ENCODE measurements around the gene TMEM229B.

DNA sequence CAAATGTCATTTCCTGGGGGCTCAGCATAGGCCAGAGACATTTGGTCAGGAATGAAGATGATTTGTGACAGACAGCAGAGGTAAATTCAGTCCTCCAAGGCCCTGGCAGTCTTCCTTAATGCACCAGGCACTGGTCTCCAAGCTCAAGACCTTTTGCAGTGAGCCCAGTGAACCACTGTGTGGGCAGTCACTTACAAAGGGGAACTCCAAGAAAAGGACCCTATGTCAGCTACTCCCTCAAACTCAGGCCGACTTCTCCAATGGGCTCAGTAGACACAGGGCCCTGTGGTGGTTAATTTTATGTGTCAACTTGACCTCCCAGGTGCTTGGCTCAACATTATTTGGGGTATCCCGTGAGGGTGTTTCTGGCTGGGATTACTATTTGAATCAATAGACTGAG lies 47.3 kb downstream of the TMEM229B start:
- TF ChIP-seq, protein P1, sequence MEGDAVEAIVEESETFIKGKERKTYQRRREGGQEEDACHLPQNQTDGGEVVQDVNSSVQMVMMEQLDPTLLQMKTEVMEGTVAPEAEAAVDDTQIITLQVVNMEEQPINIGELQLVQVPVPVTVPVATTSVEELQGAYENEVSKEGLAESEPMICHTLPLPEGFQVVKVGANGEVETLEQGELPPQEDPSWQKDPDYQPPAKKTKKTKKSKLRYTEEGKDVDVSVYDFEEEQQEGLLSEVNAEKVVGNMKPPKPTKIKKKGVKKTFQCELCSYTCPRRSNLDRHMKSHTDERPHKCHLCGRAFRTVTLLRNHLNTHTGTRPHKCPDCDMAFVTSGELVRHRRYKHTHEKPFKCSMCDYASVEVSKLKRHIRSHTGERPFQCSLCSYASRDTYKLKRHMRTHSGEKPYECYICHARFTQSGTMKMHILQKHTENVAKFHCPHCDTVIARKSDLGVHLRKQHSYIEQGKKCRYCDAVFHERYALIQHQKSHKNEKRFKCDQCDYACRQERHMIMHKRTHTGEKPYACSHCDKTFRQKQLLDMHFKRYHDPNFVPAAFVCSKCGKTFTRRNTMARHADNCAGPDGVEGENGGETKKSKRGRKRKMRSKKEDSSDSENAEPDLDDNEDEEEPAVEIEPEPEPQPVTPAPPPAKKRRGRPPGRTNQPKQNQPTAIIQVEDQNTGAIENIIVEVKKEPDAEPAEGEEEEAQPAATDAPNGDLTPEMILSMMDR (IDR thresholded peaks at IDR 0.05; ENCODE audit: poor library complexity, severe bottlenecking) = no peak
- TF ChIP-seq RAD21 (conservative IDR thresholded peaks at IDR 0.05) (no peak), EZH2 (IDR thresholded peaks at IDR 0.05; ENCODE audit: borderline replicate concordance, insufficient read depth, low read length, poor library complexity, severe bottlenecking) (no peak), POLR2AphosphoS5 (IDR thresholded peaks at IDR 0.05) (no peak), MXI1 (conservative IDR thresholded peaks at IDR 0.05; ENCODE audit: poor library complexity, severe bottlenecking) (no peak), TAF1 (IDR thresholded peaks at IDR 0.05; ENCODE audit: low read depth) (no peak), SMC3 (conservative IDR thresholded peaks at IDR 0.05; ENCODE audit: poor library complexity) (no peak), EP300 (conservative IDR thresholded peaks at IDR 0.05; ENCODE audit: poor library complexity, severe bottlenecking) (no peak)
- TF ChIP-seq, protein P2, sequence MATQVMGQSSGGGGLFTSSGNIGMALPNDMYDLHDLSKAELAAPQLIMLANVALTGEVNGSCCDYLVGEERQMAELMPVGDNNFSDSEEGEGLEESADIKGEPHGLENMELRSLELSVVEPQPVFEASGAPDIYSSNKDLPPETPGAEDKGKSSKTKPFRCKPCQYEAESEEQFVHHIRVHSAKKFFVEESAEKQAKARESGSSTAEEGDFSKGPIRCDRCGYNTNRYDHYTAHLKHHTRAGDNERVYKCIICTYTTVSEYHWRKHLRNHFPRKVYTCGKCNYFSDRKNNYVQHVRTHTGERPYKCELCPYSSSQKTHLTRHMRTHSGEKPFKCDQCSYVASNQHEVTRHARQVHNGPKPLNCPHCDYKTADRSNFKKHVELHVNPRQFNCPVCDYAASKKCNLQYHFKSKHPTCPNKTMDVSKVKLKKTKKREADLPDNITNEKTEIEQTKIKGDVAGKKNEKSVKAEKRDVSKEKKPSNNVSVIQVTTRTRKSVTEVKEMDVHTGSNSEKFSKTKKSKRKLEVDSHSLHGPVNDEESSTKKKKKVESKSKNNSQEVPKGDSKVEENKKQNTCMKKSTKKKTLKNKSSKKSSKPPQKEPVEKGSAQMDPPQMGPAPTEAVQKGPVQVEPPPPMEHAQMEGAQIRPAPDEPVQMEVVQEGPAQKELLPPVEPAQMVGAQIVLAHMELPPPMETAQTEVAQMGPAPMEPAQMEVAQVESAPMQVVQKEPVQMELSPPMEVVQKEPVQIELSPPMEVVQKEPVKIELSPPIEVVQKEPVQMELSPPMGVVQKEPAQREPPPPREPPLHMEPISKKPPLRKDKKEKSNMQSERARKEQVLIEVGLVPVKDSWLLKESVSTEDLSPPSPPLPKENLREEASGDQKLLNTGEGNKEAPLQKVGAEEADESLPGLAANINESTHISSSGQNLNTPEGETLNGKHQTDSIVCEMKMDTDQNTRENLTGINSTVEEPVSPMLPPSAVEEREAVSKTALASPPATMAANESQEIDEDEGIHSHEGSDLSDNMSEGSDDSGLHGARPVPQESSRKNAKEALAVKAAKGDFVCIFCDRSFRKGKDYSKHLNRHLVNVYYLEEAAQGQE (IDR thresholded peaks at IDR 0.05; ENCODE audit: borderline replicate concordance) = no peak

All from neural cell (in vitro differentiated cells).